ENCODE data around the gene GRK7. TPM values are rescaled to one million over a fixed set of nuclear protein-coding genes. Genes with fewer than 3 reads are reported as not detected.

The GRK7 gene
- total and polyA plus RNA-seq, 2 of the 13 experiments (the other 11 are each of a cell fraction or from before 2014, with no cell fraction given), result not detected

DNA sequence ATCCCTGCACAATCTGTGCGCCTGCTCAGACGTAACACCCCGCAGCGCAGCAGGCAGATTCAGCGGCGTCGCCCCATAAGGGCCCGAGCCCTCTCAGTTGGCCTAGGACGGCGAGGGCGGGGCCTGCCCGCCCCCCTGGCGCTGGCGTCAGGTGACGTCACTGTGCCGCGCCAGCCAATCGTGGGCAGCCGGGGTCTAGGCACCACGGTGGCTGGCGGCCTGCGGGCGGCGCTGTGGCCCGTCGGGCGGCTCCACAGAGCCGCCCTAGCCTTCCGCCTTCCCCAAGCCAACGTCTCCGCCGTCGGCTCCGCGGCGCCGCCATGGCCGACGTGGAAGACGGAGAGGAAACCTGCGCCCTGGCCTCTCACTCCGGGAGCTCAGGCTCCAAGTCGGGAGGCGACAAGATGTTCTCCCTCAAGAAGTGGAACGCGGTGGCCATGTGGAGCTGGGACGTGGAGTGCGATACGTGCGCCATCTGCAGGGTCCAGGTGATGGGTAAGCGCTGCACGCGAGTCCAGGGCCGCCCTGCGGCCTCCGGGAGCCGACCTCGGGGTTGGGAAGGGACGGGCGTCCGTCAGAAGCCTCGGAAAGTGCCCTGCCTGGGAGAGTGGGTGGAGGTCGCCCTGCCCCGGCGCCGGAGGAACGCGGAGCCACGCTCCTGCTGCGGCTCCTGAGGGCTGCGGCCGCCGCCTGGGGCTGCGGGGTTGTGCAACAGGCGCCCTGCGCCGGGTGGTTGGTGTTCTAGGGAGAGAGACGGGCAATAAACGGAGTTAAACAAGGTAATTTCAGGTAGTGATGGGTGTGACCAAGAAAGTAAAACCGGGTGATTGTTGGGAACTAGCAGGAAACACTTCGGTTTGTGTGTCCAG lies 25.0 kb upstream of the GRK7 start, which contains the start of gene RNF7 (continued):
- TF ChIP-seq, protein P1, sequence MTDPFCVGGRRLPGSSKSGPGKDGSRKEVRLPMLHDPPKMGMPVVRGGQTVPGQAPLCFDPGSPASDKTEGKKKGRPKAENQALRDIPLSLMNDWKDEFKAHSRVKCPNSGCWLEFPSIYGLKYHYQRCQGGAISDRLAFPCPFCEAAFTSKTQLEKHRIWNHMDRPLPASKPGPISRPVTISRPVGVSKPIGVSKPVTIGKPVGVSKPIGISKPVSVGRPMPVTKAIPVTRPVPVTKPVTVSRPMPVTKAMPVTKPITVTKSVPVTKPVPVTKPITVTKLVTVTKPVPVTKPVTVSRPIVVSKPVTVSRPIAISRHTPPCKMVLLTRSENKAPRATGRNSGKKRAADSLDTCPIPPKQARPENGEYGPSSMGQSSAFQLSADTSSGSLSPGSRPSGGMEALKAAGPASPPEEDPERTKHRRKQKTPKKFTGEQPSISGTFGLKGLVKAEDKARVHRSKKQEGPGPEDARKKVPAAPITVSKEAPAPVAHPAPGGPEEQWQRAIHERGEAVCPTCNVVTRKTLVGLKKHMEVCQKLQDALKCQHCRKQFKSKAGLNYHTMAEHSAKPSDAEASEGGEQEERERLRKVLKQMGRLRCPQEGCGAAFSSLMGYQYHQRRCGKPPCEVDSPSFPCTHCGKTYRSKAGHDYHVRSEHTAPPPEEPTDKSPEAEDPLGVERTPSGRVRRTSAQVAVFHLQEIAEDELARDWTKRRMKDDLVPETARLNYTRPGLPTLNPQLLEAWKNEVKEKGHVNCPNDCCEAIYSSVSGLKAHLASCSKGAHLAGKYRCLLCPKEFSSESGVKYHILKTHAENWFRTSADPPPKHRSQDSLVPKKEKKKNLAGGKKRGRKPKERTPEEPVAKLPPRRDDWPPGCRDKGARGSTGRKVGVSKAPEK (CRISPR knock-in tag; IDR thresholded peaks at IDR 0.05; ENCODE audit: borderline replicate concordance), result 0 out of 2 replicates have a peak, but pooled peaks have one; percentile 13
- TF ChIP-seq ZNF530 (CRISPR knock-in tag; IDR thresholded peaks at IDR 0.05; ENCODE audit: low read depth) (no peak), FOXP1 (IDR thresholded peaks at IDR 0.05) (no peak), FOXP1 (CRISPR knock-in tag; IDR thresholded peaks at IDR 0.05) (no peak), SYNCRIP (IDR thresholded peaks at IDR 0.05; ENCODE audit: insufficient read depth, low read depth, low read length) (no peak), ETV6 (CRISPR knock-in tag; conservative IDR thresholded peaks at IDR 0.05) (peak; percentile 81; the same call in 1 of the 2 replicates), TP53 (CRISPR knock-in tag; conservative IDR thresholded peaks at IDR 0.05) (peak; percentile 8; the same call in 1 of the 2 replicates), ZNF589 (CRISPR knock-in tag; conservative IDR thresholded peaks at IDR 0.05) (no peak), SP1 (IDR thresholded peaks at IDR 0.05) (no peak), SP1 (CRISPR knock-in tag; IDR thresholded peaks at IDR 0.05) (peak; percentile 92), TBX3 (IDR thresholded peaks at IDR 0.05; ENCODE audit: borderline replicate concordance) (no peak), SATB2 (CRISPR knock-in tag; IDR thresholded peaks at IDR 0.05) (no peak), DR1 (CRISPR knock-in tag; IDR thresholded peaks at IDR 0.05) (peak; percentile 63; the same call in 1 of the 2 replicates), ZNF10 (CRISPR knock-in tag; IDR thresholded peaks at IDR 0.05; ENCODE audit: borderline replicate concordance, low read depth) (no peak), ZNF557 (CRISPR knock-in tag; IDR thresholded peaks at IDR 0.05) (no peak), JARID2 (CRISPR knock-in tag; IDR thresholded peaks at IDR 0.05; ENCODE audit: insufficient replicate concordance) (no peak), TARDBP (CRISPR knock-in tag; IDR thresholded peaks at IDR 0.05) (no peak), ZSCAN22 (CRISPR knock-in tag; IDR thresholded peaks at IDR 0.05) (no peak), HNRNPH1 (optimal IDR thresholded peaks at IDR 0.05; ENCODE audit: low read depth, low read length) (no peak), ATM (IDR thresholded peaks at IDR 0.05; ENCODE audit: borderline replicate concordance) (no peak), ZNF607 (CRISPR knock-in tag; IDR thresholded peaks at IDR 0.05; ENCODE audit: borderline replicate concordance) (peak; percentile 49; the same call in 1 of the 2 replicates), TGIF2 (CRISPR knock-in tag; IDR thresholded peaks at IDR 0.05) (no peak)
- TF ChIP-seq, protein P2, sequence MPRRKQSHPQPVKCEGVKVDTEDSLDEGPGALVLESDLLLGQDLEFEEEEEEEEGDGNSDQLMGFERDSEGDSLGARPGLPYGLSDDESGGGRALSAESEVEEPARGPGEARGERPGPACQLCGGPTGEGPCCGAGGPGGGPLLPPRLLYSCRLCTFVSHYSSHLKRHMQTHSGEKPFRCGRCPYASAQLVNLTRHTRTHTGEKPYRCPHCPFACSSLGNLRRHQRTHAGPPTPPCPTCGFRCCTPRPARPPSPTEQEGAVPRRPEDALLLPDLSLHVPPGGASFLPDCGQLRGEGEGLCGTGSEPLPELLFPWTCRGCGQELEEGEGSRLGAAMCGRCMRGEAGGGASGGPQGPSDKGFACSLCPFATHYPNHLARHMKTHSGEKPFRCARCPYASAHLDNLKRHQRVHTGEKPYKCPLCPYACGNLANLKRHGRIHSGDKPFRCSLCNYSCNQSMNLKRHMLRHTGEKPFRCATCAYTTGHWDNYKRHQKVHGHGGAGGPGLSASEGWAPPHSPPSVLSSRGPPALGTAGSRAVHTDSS (CRISPR knock-in tag; conservative IDR thresholded peaks at IDR 0.05), result no peak
- TF ChIP-seq, protein P3, sequence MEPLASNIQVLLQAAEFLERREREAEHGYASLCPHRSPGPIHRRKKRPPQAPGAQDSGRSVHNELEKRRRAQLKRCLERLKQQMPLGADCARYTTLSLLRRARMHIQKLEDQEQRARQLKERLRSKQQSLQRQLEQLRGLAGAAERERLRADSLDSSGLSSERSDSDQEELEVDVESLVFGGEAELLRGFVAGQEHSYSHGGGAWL (CRISPR knock-in tag; IDR thresholded peaks at IDR 0.05), result peak; percentile 70
- TF ChIP-seq, protein P4, sequence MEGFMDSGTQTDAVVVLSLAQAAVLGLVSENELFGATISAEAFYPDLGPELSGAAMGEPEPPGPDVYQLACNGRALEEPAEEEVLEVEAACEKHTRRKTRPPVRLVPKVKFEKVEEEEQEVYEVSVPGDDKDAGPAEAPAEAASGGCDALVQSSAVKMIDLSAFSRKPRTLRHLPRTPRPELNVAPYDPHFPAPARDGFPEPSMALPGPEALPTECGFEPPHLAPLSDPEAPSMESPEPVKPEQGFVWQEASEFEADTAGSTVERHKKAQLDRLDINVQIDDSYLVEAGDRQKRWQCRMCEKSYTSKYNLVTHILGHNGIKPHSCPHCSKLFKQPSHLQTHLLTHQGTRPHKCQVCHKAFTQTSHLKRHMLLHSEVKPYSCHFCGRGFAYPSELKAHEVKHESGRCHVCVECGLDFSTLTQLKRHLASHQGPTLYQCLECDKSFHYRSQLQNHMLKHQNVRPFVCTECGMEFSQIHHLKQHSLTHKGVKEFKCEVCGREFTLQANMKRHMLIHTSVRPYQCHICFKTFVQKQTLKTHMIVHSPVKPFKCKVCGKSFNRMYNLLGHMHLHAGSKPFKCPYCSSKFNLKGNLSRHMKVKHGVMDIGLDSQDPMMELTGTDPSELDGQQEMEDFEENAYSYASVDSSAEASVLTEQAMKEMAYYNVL (CRISPR knock-in tag; IDR thresholded peaks at IDR 0.05; ENCODE audit: borderline replicate concordance), result no peak
